Measurements from ENCODE around the gene ERBIN. TPM values are rescaled to one million over a fixed set of nuclear protein-coding genes. Genes with fewer than 3 reads are reported as not detected.
A peak's percentile ranks its signal among the peaks of the same experiment; 100 is the strongest.

Gene ERBIN
- total and polyA plus RNA-seq, 2 donors (not counting 1 experiment from before 2014, with no cell fraction given): 69.1 to 127 TPM

DNA sequence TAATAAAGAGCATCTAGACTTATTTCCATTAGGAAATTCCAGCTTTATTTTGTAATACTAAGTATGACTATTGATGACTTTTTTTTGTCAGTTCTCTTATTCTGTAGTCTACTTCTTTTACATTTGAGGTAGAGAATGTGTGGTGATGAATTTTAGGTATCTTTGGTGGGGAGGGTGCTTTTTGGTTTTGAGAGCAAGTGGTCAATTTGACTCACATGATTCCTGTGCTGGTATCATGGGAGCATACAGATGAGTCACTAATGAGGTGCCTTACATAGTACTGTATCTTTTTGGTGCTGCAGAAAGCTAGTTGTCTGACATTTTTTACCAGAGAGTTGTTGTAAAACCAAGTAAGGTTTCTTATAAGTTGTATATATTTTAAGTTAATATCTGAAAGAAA is 35.3 kb downstream of the ERBIN start:
- Histone ChIP-seq H4K20me1 (ENCODE audit: control insufficient read depth, extremely low read depth, insufficient read depth, low read length) (peaks cover 5% of the 10 kb centered on the region), H3K9ac (ENCODE audit: insufficient read depth, low read length) (no peak overlapping the region), H2AFZ (ENCODE audit: low read length) (no peak overlapping the region), H3K4me1 (ENCODE audit: control insufficient read depth, extremely low read depth, insufficient read depth, low read length) (peaks cover 3% of the 10 kb centered on the region), H3K4me3 (replicated peaks in 1 of 4; ENCODE audit: control extremely low read depth in 1 of 4, insufficient read depth in 1 of 4, low read depth in 3 of 4, low read length in 4 of 4) (no peak overlapping the region), H3K79me2 (ENCODE audit: control insufficient read depth, insufficient read depth, low read length) (peaks cover 87% of the 10 kb centered on the region), H3K36me3 (ENCODE audit: control insufficient read depth, insufficient read depth, low read length) (no peaks in the 10 kb centered on the region), H3K27me3 (ENCODE audit: control insufficient read depth, insufficient read depth, low read length) (no peaks in the 10 kb centered on the region), H3K4me2 (ENCODE audit: extremely low read depth, insufficient read depth, low read length) (peak overlapping the region; percentile 4), H3K9me3 (ENCODE audit: control insufficient read depth, insufficient read depth, low read depth, low read length) (no peaks in the 10 kb centered on the region), H3K27ac (ENCODE audit: insufficient read depth, low read length) (no peak overlapping the region)
- peak; percentile 57 to 79 for DNase-seq (ENCODE audit: low read depth in 2 of 2)
- TF ChIP-seq, protein P1, sequence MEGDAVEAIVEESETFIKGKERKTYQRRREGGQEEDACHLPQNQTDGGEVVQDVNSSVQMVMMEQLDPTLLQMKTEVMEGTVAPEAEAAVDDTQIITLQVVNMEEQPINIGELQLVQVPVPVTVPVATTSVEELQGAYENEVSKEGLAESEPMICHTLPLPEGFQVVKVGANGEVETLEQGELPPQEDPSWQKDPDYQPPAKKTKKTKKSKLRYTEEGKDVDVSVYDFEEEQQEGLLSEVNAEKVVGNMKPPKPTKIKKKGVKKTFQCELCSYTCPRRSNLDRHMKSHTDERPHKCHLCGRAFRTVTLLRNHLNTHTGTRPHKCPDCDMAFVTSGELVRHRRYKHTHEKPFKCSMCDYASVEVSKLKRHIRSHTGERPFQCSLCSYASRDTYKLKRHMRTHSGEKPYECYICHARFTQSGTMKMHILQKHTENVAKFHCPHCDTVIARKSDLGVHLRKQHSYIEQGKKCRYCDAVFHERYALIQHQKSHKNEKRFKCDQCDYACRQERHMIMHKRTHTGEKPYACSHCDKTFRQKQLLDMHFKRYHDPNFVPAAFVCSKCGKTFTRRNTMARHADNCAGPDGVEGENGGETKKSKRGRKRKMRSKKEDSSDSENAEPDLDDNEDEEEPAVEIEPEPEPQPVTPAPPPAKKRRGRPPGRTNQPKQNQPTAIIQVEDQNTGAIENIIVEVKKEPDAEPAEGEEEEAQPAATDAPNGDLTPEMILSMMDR (conservative IDR thresholded peaks at IDR 0.05 in 1 of 2, IDR thresholded peaks at IDR 0.05 in 1 of 2; ENCODE audit: low read depth in 1 of 2, low read length in 2 of 2): no peak
- no peak for TF ChIP-seq EZH2 (IDR thresholded peaks at IDR 0.05; ENCODE audit: low read length, missing control alignments)

DNA sequence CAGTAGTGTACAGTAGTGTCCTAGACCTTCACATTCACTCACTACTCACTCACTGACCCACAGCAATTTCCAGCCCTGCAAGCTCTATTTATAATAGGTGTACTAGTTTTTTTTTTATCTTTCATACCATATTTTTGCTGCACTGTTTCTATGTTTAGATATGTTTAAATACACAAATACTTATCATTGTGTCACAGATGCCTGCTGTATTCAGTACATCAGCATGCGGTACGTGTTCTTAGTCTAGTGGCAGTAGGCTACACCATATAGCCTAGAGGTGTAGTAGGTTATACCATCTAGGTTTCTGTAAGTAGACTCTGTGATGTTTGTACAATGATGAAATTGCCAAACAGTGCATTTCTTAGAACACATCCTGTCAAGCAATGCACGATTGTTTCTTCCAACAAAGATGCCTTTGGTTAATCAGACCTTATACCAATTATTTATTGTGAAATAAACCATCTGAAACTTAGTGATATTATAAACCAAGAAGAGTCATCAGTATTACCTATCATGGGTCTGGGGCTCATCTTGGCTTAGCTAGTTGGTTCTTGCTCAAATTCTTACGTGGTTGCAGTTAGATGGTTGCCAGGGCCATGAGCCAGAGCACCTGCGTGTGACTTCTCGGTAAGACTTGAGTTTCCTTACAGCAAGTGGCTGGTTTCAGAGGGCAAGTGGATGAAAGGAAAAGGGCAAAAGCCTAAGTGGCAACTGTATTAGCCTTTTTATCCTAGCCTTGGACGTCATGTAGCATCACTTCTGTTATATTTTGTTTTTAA is 41.1 kb downstream of the ERBIN start:
- no peaks in the 10 kb centered on the region for H3K36me3 ChIP-seq (ENCODE audit: control insufficient read depth, insufficient read depth, low read length)
- no peaks in the 10 kb centered on the region for H3K27me3 ChIP-seq (ENCODE audit: control insufficient read depth, insufficient read depth, low read length)
- H3K4me1 ChIP-seq (ENCODE audit: control insufficient read depth, extremely low read depth, insufficient read depth, low read length): peaks cover under 1% of the 10 kb centered on the region
- no peaks in the 10 kb centered on the region for H3K9me3 ChIP-seq (ENCODE audit: control insufficient read depth, insufficient read depth, low read depth, low read length)
- TF ChIP-seq EZH2 (IDR thresholded peaks at IDR 0.05; ENCODE audit: low read length, missing control alignments): no peak
- TF ChIP-seq, protein P1 (conservative IDR thresholded peaks at IDR 0.05 in 1 of 2, IDR thresholded peaks at IDR 0.05 in 1 of 2; ENCODE audit: low read depth in 1 of 2, low read length in 2 of 2): no peak
- H3K4me3 ChIP-seq (replicated peaks in 1 of 4; ENCODE audit: control extremely low read depth in 1 of 4, insufficient read depth in 1 of 4, low read depth in 3 of 4, low read length in 4 of 4): no peak overlapping the region
- no peak overlapping the region for H3K27ac ChIP-seq (ENCODE audit: insufficient read depth, low read length)
- H3K79me2 ChIP-seq (ENCODE audit: control insufficient read depth, insufficient read depth, low read length): peaks cover 95% of the 10 kb centered on the region
- no peak overlapping the region for H3K9ac ChIP-seq (ENCODE audit: insufficient read depth, low read length)
- no peak for DNase-seq (ENCODE audit: low read depth in 2 of 2)
- H2AFZ ChIP-seq (ENCODE audit: low read length): no peak overlapping the region
- no peak overlapping the region for H3K4me2 ChIP-seq (ENCODE audit: extremely low read depth, insufficient read depth, low read length)
- H4K20me1 ChIP-seq (ENCODE audit: control insufficient read depth, extremely low read depth, insufficient read depth, low read length): no peaks in the 10 kb centered on the region

DNA sequence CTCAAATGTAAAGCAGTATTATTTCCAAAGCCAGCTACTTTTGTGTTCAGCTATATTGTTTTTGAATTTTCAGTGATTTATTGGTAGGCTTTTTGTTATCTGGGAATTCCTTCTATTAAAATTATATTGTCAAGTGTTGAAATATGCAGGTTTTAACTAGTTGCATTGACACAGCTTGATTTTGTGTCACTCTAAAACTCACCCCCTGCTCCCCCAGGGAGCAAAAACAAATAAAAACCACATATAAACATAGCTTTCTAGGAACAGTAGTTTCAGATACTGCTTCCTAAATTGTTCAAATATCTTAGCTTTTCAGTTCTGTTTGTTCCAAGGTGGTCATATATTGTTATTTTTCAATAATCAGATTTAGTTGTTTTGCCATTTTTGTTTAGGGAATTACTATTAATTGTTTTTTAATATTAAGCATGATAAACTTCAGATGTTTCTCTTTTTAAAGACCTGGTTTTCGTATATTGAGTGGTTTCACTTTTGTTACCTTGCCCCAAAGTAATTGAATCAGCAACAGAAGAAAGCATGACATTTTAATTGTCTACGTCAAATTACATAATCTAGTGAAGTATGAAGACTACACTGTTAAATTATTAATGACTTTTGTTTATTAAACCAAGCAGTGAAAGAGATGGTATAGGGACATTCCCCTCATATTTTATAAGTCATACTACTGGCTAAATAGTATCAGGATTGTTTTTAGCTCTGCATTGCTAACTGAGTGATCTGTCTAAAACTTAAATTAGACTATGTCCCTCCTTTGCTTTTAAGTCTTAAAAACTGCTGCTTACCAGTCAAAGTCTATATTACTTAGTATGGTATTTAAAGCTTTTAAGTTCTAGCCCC is 43.4 kb downstream of the ERBIN start:
- Histone ChIP-seq H3K36me3 (ENCODE audit: control insufficient read depth, insufficient read depth, low read length) (no peaks in the 10 kb centered on the region), H4K20me1 (ENCODE audit: control insufficient read depth, extremely low read depth, insufficient read depth, low read length) (no peaks in the 10 kb centered on the region), H3K4me1 (ENCODE audit: control insufficient read depth, extremely low read depth, insufficient read depth, low read length) (no peaks in the 10 kb centered on the region), H3K9ac (ENCODE audit: insufficient read depth, low read length) (no peak overlapping the region), H2AFZ (ENCODE audit: low read length) (no peak overlapping the region), H3K4me2 (ENCODE audit: extremely low read depth, insufficient read depth, low read length) (peak overlapping the region; percentile 58), H3K27me3 (ENCODE audit: control insufficient read depth, insufficient read depth, low read length) (no peaks in the 10 kb centered on the region), H3K4me3 (replicated peaks in 1 of 4; ENCODE audit: control extremely low read depth in 1 of 4, insufficient read depth in 1 of 4, low read depth in 3 of 4, low read length in 4 of 4) (no peak overlapping the region), H3K9me3 (ENCODE audit: control insufficient read depth, insufficient read depth, low read depth, low read length) (no peaks in the 10 kb centered on the region), H3K79me2 (ENCODE audit: control insufficient read depth, insufficient read depth, low read length) (peaks cover 95% of the 10 kb centered on the region), H3K27ac (ENCODE audit: insufficient read depth, low read length) (no peak overlapping the region)
- TF ChIP-seq, protein P1 (conservative IDR thresholded peaks at IDR 0.05 in 1 of 2, IDR thresholded peaks at IDR 0.05 in 1 of 2; ENCODE audit: low read depth in 1 of 2, low read length in 2 of 2): no peak
- no peak for TF ChIP-seq EZH2 (IDR thresholded peaks at IDR 0.05; ENCODE audit: low read length, missing control alignments)
- DNase-seq (ENCODE audit: low read depth in 2 of 2): no peak

Measured in fibroblast of lung (primary cell).